NCI-H146 (cell line): ENCODE measurements around the gene ELAVL1.

ENCODE experiments used
- DNase-seq: peaks from one replicate; lab custom pipeline; 2025; lab: John Stamatoyannopoulos, UW

The ELAVL1 gene

GRCh38 chr19:7910321-7911161 is 94.9 kb downstream of the ELAVL1 start:
- DNase-seq: no peak

GRCh38 chr19:7909471-7910067 is 95.9 kb downstream of the ELAVL1 start:
- DNase-seq: no peak

- no peak for DNase-seq
Measured at GRCh38 chr19:7908742-7909461, 96.5 kb downstream of the ELAVL1 start.
